ENCODE data around the gene INPP5E.

INPP5E gene

GRCh38 chr9:136434580-136435169, 5.0 kb downstream of the INPP5E start:
- no peak overlapping the region for H3K4me2 ChIP-seq (ENCODE audit: low read length)
- H3K9me2 ChIP-seq (replicated peaks; ENCODE audit: control insufficient read depth, low read length): no peaks in the 10 kb centered on the region
- peaks cover 21% of the 10 kb centered on the region for H3K4me1 ChIP-seq (ENCODE audit: control insufficient read depth, low read length)
- peaks cover 18% of the 10 kb centered on the region; the same call in 1 of the 2 replicates for H4K20me1 ChIP-seq (ENCODE audit: control insufficient read depth, insufficient read depth, low read depth, low read length)
- H3K79me2 ChIP-seq (ENCODE audit: control insufficient read depth, low read length): peaks cover 50% of the 10 kb centered on the region
- no peak overlapping the region for H3K4me3 ChIP-seq (ENCODE audit: low read length)
- no peaks in the 10 kb centered on the region for H3K27me3 ChIP-seq (ENCODE audit: control insufficient read depth, low read length)
- no peak for TF ChIP-seq EZH2phosphoT487 (IDR thresholded peaks at IDR 0.05; ENCODE audit: borderline replicate concordance, low read length)
- TF ChIP-seq, protein P1, sequence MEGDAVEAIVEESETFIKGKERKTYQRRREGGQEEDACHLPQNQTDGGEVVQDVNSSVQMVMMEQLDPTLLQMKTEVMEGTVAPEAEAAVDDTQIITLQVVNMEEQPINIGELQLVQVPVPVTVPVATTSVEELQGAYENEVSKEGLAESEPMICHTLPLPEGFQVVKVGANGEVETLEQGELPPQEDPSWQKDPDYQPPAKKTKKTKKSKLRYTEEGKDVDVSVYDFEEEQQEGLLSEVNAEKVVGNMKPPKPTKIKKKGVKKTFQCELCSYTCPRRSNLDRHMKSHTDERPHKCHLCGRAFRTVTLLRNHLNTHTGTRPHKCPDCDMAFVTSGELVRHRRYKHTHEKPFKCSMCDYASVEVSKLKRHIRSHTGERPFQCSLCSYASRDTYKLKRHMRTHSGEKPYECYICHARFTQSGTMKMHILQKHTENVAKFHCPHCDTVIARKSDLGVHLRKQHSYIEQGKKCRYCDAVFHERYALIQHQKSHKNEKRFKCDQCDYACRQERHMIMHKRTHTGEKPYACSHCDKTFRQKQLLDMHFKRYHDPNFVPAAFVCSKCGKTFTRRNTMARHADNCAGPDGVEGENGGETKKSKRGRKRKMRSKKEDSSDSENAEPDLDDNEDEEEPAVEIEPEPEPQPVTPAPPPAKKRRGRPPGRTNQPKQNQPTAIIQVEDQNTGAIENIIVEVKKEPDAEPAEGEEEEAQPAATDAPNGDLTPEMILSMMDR (IDR thresholded peaks at IDR 0.05; ENCODE audit: low read depth, low read length, poor library complexity, severe bottlenecking): no peak
- no peaks in the 10 kb centered on the region for H3F3A ChIP-seq (ENCODE audit: control insufficient read depth, insufficient read depth)
- H3K27ac ChIP-seq (ENCODE audit: low read depth, low read length): no peak overlapping the region
- no peaks in the 10 kb centered on the region for H3K9me3 ChIP-seq (ENCODE audit: control insufficient read depth, insufficient read depth, low read length)
- H3K36me3 ChIP-seq (ENCODE audit: control insufficient read depth, low read length): peaks cover 25% of the 10 kb centered on the region

DNA sequence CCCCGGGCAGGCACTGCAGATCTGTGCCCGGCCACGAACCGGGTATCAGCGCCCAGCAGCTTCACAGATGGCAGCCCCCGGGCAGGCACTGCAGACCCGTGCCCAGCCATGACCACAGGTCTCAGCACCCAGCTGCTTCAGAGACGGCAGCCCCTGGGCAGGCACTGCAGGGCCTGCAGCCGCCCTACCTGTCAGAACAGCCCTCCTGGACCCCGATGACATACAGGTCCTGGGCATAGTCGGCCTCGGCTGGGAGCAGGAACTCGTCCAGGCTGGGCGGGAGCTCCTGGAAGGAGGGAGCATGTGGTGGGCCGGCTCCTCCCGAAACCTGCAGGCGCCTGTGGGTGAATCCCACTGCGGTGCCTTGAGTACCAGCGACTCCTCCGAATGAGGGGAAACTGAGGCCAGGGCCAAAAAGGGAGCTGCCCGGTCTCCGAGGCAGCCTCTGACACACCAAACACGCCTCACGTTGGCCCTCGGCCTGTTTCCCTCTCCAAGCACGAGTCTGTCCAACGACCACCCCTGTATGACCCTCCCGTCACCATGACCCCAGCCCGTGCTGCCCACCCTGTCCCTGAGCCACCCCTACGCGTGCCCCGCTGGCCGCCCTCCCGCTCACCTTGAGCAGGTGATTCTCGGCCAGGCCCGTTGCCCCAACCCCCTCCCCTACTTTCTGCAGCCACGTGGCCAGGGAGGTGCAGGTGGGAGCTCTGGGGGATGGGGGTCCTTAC, 5.6 kb downstream of the INPP5E start:
- H3K4me1 ChIP-seq (ENCODE audit: control insufficient read depth, low read length): peaks cover 21% of the 10 kb centered on the region
- H3K27me3 ChIP-seq (ENCODE audit: control insufficient read depth, low read length): no peaks in the 10 kb centered on the region
- TF ChIP-seq EZH2phosphoT487 (IDR thresholded peaks at IDR 0.05; ENCODE audit: borderline replicate concordance, low read length): no peak
- TF ChIP-seq, protein P1 (IDR thresholded peaks at IDR 0.05; ENCODE audit: low read depth, low read length, poor library complexity, severe bottlenecking): no peak
- peaks cover 18% of the 10 kb centered on the region; the same call in 1 of the 2 replicates for H4K20me1 ChIP-seq (ENCODE audit: control insufficient read depth, insufficient read depth, low read depth, low read length)
- no peak overlapping the region for H3K4me3 ChIP-seq (ENCODE audit: low read length)
- peaks cover 32% of the 10 kb centered on the region for H3K36me3 ChIP-seq (ENCODE audit: control insufficient read depth, low read length)
- H3K27ac ChIP-seq (ENCODE audit: low read depth, low read length): no peak overlapping the region
- no peaks in the 10 kb centered on the region for H3K9me3 ChIP-seq (ENCODE audit: control insufficient read depth, insufficient read depth, low read length)
- no peaks in the 10 kb centered on the region for H3K9me2 ChIP-seq (replicated peaks; ENCODE audit: control insufficient read depth, low read length)
- peaks cover 45% of the 10 kb centered on the region for H3K79me2 ChIP-seq (ENCODE audit: control insufficient read depth, low read length)
- H3F3A ChIP-seq (ENCODE audit: control insufficient read depth, insufficient read depth): no peaks in the 10 kb centered on the region
- H3K4me2 ChIP-seq (ENCODE audit: low read length): no peak overlapping the region

DNA sequence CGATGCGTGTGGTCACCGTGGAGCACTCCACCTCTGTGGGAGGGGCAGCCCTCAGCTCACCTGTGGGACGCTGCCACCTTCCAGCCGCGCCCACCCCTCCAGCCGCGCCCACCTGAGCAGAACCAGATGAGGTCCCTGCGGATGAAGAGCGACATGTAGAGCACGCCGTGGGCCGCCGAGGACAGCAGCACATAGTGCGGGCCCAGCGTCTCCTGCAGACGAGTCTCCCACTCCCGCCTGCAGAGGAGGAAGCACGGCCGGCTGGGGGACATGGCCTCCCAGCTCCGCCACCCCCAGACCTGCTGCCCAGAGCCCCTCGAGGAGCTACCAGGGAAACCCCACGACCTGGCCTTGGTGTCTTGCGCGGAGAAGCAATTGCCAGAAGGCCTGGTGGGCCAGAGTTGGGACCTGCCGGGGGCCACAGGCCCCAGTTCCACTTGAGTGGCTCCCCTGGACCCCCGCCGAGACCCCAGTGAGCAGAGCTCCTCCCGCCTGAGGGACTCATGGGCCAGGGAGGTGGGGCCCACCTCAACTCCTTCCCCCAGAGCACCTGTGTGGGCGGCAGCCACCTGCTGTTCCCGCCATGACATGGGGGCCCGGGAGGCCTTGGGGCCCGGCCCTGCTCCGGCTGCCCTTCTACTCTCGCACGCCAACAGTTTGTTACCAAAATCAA, 6.5 kb downstream of the INPP5E start:
- peaks cover 17% of the 10 kb centered on the region; the same call in 1 of the 2 replicates for H4K20me1 ChIP-seq (ENCODE audit: control insufficient read depth, insufficient read depth, low read depth, low read length)
- peaks cover 36% of the 10 kb centered on the region for H3K36me3 ChIP-seq (ENCODE audit: control insufficient read depth, low read length)
- TF ChIP-seq EZH2phosphoT487 (IDR thresholded peaks at IDR 0.05; ENCODE audit: borderline replicate concordance, low read length): no peak
- TF ChIP-seq, protein P1 (IDR thresholded peaks at IDR 0.05; ENCODE audit: low read depth, low read length, poor library complexity, severe bottlenecking): no peak
- H3K9me2 ChIP-seq (replicated peaks; ENCODE audit: control insufficient read depth, low read length): no peaks in the 10 kb centered on the region
- H3K4me2 ChIP-seq (ENCODE audit: low read length): no peak overlapping the region
- peaks cover 37% of the 10 kb centered on the region for H3K79me2 ChIP-seq (ENCODE audit: control insufficient read depth, low read length)
- no peaks in the 10 kb centered on the region for H3K9me3 ChIP-seq (ENCODE audit: control insufficient read depth, insufficient read depth, low read length)
- H3F3A ChIP-seq (ENCODE audit: control insufficient read depth, insufficient read depth): peaks cover 6% of the 10 kb centered on the region; the same call in 1 of the 2 replicates
- H3K27me3 ChIP-seq (ENCODE audit: control insufficient read depth, low read length): no peaks in the 10 kb centered on the region
- peaks cover 18% of the 10 kb centered on the region for H3K4me1 ChIP-seq (ENCODE audit: control insufficient read depth, low read length)
- H3K4me3 ChIP-seq (ENCODE audit: low read length): no peak overlapping the region
- H3K27ac ChIP-seq (ENCODE audit: low read depth, low read length): no peak overlapping the region
